HG02798 (cell line): ENCODE measurements around the gene MEGF9.
"Not testable (repeated sequence)": the region's sequence is repeated elsewhere in the genome, so short reads cannot be mapped to it uniquely, and the experiment has no call there.

Source experiments
- ATAC-seq: cut with Tn5 transposase; IDR thresholded peaks from one replicate; pipeline ENCODE4 v1.9.1; 2021; ENCODE audit warnings: mild to moderate bottlenecking; ENCODE audit not compliant: unreplicated experiment, poor library complexity

The MEGF9 gene

DNA sequence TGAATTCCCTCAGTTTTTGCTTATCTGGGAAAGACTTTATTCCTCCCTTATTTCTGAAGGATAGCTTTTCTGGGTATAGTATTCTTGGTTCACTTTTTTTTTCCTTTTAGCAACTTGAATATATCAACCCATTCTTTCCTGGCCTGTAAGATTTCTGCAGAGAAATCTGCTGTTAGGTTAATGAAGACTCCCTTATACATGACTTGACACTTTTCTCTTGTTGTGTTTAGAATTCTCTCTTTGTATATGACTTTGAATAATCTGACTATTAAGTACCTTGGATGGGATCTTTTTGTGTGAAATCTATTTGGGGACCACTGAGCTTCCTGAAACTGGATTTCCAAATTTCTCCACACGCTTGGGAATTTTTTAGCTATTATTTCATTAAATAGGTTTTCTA, 79.3 kb downstream of the MEGF9 start:
- no peak for ATAC-seq

- no peak for ATAC-seq
These were observed 83.9 kb downstream of the MEGF9 start for GRCh38 chr9:120630333-120630732.

DNA sequence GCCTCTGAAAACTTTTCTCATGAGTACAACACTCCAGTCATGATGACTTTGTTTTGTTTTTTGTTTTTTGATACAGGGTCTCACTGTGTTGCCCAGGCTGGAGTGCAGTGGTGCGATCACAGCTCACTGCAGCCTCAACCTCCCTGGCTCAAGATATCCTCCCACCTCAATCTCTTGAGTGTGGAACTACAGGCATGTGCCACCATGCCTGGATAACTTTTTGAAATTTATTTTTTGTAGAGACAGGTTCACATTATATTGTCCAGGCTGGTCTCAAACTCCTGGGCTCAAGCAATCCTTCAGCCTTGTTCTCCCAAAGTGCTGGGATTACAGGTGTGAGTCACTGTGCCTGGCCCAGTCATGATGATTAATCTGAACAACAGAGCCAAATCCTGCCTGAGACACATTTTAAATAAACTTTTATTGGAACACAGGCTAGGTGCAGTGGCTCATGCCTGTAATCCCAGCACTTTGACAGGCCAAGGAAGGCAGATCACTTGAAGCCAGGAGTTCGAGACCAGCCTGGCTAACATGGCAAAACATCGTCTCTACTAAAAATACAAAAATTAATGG, 85.3 kb downstream of the MEGF9 start:
- ATAC-seq: not testable (repeated sequence)

- no peak for ATAC-seq
These were observed 85.9 kb downstream of the MEGF9 start for GRCh38 chr9:120628207-120628924.

DNA sequence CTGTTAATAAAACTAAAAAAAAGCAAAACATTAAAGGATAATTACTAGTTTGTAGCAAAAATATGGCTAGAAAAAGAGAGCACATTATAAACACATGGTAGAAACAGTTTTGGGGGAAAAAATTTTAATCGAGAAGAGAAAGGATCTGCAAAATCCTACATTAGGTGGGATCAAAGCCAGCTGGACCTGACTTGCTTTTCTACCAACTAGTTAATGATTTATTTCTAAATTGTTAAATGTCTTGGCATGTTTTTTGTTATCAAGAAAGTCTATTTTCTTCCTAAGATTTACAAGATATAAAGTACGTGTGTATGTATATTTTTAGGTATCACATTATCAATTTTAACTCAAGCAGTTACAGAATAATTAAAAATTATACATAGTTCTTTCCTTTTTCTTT, 87.2 kb downstream of the MEGF9 start:
- ATAC-seq: no peak

GRCh38 chr9:120626512-120626911, 87.8 kb downstream of the MEGF9 start:
- no peak for ATAC-seq

GRCh38 chr9:120625222-120625621, 89.0 kb downstream of the MEGF9 start:
- ATAC-seq: no peak

- ATAC-seq: no peak
These were observed 91.5 kb downstream of the MEGF9 start for GRCh38 chr9:120622790-120623189.

GRCh38 chr9:120621941-120622340, 92.3 kb downstream of the MEGF9 start:
- ATAC-seq: no peak

GRCh38 chr9:120619751-120620655, 94.3 kb downstream of the MEGF9 start:
- ATAC-seq: no peak

DNA sequence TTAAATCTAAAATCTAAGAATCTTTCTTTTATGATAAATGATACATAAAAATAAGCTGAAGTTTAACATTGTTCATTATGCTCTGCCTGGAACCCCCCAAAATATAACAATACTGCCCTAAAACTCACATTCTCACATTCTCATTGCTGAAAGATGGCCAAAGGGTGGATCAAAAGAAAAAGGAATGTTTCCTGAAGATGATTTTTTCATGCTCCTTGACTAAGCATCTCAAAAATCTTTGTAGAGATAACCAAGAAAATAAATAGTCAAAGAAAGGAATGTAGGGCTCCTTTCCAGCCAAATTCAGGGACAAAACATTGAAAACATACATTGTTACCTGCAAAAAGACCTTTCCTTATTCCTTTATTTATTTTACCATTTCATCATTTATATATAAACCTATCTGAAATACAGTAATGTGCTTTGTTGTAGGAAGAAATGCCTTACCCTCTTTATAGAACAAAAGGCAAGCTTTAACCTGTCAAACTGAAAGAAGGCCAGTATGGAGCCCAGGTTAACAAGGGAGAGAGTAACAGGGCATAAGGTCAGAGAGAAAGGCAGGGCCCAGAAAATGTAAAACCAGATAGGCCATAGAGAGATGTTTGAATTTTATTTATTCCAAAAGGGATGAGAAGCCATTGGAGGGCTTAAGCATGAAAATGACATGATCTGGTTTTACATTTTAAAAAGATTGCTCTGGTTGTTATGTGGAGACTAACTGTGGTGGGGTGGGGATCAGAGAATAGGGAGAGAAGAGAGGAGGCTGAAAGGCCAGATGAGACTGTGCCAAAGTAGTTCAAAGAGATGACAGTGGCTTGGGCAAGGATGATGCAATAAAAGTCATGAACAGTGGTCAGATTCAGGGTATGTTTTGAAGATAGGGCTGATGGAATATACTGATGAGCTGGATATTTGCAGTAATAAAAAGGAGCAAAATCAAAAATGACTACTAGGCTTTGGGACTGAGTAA, 97.0 kb downstream of the MEGF9 start:
- no peak for ATAC-seq

DNA sequence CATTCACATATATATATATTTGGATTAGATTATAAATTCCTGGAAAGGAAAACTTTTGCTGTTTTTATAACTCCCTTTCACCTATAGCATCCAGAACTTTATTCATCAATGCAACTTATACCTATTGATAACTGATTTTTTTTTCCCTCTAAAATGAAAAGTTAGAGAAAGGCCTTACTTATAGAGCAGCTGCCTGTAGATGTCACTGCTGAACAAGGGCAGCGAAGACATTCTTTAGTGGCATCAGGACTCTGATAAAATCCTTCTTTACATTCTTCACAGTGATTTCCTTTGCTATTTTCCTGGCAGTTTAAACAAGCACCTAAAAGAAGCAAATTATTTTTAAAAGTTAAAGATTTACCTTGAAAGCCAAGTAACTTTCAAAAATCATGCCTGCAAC, 102.1 kb downstream of the MEGF9 start:
- ATAC-seq: no peak

GRCh38 chr9:120611690-120612068, 102.6 kb downstream of the MEGF9 start:
- ATAC-seq: no peak

GRCh38 chr9:120610975-120611689, 103.1 kb downstream of the MEGF9 start:
- ATAC-seq: no peak

- ATAC-seq: no peak
These were observed 104.6 kb downstream of the MEGF9 start for GRCh38 chr9:120609636-120610035.

DNA sequence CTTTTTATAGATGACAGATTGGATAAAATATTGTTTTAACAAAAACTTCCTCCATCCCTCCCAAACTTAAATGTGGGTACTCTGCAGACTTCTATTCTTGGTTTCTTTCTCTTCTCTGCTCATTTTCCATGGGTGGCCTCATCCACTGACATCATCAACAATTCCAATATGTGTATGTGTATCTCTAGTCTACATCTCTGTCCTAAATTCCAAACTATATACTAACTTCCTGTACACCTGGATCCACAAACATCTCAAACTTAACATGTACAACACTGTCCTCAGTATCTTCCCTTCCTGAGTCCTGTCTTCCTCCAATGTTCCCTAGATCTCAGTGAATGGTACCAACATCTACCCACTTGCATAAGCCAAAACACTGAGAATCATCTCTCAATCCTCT, 105.8 kb downstream of the MEGF9 start:
- no peak for ATAC-seq

DNA sequence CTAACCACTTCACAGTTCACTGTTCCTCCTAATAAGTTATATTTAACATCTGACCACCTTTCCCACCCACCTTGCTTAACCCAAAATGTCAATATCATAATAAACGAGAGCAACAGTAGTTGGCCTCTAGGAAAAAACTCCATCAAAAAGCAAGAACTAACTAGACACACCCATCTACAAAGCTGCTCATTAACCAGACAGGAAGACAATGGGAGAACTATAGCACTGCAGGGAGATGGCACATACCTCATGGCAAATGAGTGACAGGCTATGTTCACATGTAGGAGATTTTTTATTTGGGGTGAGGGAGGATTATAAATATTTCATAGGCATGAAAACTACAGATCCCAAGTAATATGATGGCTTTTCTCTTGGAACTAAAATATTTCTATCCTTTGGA, 110.7 kb downstream of the MEGF9 start:
- ATAC-seq: no peak

DNA sequence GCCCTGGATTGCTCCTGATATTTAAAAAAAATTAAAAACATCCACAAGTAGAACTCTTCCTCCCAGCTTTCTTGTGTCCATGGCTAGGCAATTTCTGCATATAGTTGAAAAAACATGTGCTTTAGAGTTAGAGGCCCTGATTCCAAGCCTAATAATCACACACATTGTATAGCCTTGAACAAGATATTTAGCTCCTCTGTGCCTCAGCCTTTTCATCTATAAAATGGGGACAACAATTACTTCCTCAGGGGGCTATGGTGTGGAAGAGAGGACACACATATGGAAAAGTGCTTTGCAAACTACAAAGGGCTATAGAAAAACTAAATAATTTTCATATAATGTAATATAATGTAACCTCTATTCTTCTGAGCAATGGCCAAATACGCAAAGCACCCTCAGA, 111.3 kb downstream of the MEGF9 start:
- ATAC-seq: no peak

- ATAC-seq: no peak
These were observed 120.4 kb downstream of the MEGF9 start for GRCh38 chr9:120593955-120594277.
